GM19023 (cell line): ENCODE measurements around the gene CDC27.
"Not testable (repeated sequence)": the region's sequence is repeated elsewhere in the genome, so short reads cannot be mapped to it uniquely, and the experiment has no call there.

Source experiments
- ATAC-seq: cut with Tn5 transposase; IDR thresholded peaks from one replicate; pipeline ENCODE4 v1.9.1; 2021; ENCODE audit warnings: mild to moderate bottlenecking, moderate library complexity; ENCODE audit not compliant: unreplicated experiment

The CDC27 gene

GRCh38 chr17:47199627-47200324 is 10.7 kb upstream of the CDC27 start:
- no peak for ATAC-seq

DNA sequence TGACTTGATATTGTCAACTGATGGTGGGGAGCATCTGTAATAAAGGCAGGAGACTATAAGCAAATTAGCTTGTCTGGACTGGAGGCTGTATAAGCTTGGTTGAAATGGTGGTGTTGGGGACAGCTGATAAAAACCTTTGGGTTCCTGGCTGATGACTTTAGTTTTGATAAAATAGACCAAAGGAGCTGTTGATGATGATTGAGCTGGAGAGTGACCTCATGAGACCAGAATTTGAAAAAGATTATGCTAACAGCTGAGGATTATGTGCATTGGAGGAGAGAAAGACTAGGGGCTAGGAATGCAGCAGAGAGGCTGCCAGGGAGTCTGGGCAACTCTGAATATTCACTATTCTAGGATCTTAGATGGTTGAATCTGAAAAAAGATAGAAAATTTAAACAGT is 8.7 kb upstream of the CDC27 start:
- ATAC-seq: no peak

DNA sequence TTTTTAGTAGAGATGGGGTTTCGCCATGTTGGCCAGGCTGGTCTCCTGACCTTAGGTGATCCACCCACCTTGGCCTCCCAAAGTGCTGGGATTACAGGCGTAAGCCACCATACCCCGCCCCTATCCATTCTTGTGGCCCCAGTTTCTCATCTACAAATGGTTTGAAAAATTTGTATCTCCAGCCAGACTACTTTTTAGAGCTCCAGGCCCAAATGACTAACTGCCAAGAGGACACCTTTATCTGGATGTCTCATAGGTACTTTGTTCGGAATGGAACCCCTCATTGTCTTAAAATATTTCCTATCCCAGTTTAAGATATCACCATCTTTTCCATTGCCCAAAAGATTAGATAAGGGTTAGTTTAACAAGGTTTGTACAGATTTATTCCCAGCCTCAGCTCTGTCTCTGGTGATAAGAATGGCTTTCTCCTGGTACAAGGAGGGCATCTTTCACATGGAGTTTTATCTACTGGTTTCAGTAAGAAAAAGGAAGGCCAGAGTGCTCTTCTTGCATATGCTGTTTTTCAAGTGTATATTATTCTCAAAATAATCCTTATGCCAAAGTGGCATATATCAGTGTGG is 4.9 kb upstream of the CDC27 start:
- ATAC-seq: no peak

GRCh38 chr17:47192554-47192953 is 3.5 kb upstream of the CDC27 start:
- ATAC-seq: no peak

- ATAC-seq: no peak
Measured at GRCh38 chr17:47190770-47191169, 1.7 kb upstream of the CDC27 start.

- no peak for ATAC-seq
Measured at GRCh38 chr17:47190243-47190642, 1.1 kb upstream of the CDC27 start.

DNA sequence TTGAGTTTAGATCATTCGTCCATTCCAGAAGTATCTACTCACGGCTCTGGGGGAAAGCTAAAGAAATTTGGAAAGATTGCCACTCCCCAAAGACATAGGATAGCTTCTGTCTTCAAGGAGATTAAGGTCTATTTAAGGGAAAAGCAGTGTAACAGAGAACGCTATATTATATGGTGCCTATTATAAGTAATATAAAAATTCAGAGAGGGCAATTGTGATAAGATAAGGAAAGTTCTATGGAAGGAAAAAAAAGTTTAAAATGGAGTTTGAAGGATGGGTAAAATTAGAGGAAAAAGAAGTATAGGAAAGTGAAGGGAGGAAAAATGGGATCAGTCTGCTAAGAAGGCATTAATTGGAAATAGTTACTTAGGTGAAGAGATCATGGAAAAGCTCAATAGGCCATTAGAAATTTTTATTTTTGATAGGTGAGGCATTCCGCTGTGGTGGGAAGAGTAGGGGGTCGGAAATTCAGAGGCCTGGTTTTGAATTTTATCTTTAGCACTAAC is 690 bp upstream of the CDC27 start:
- no peak for ATAC-seq

- no peak for ATAC-seq
Measured at GRCh38 chr17:47188271-47188875, 722 bp downstream of the CDC27 start.

DNA sequence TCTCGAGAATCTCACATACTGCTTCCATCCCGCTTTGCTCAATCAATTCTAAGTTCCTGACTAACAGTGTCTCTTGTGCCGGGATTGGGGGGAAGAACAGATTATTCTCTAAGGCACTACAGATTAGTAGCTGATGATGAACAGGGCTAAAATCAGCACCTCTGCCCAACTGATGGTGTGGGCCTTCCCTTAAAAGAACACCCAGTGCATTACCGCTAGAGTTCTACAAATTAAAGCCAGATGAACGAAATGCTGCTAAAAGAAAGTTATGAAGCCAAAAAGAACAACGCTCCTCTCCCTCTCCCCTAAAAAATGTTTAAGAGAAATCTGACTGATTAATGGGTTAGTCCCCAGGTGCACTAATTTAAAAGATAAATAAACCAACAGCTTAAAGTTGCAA is 4.4 kb downstream of the CDC27 start:
- ATAC-seq: no peak

DNA sequence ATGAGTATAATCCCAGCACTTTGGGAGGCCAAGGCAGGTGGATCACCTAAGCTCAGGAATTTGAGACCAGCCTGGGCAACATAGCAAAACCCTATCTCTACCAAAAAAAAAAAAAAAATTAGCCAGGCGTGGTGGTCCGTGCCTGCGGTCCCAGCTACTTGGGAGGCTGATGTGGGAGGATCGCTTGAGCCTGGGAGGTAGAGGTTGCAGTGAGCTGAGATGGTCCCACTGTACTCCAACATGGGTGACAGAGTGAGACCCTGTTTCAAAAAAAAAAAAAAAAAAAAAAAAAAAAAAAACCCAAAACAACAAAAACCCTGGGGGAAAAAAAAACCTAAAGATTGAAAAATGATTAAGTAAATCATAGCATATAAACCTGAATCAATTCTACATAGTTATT is 8.1 kb downstream of the CDC27 start:
- ATAC-seq: not testable (repeated sequence)

DNA sequence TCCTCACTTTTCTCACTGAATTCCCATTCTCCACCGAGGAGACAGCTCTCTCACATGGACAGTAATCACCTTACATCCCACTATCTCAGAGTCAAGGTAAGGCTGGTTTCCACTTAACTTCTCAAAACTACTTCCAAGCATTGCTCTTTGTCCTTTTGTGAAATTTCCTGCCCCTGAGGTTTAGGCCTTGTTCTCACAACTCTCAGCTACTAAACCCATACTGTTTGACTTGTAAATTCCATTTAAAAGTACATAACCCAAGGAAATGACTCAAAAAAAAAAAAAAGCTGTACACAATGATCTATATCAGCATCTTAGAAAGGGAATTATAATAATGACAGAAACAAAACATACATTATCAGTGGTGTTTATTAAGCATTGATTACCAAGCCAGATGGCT is 8.8 kb downstream of the CDC27 start:
- ATAC-seq: no peak

GRCh38 chr17:47179141-47179540 is 10.0 kb downstream of the CDC27 start:
- ATAC-seq: no peak

GRCh38 chr17:47177261-47177660 is 11.8 kb downstream of the CDC27 start:
- no peak for ATAC-seq

DNA sequence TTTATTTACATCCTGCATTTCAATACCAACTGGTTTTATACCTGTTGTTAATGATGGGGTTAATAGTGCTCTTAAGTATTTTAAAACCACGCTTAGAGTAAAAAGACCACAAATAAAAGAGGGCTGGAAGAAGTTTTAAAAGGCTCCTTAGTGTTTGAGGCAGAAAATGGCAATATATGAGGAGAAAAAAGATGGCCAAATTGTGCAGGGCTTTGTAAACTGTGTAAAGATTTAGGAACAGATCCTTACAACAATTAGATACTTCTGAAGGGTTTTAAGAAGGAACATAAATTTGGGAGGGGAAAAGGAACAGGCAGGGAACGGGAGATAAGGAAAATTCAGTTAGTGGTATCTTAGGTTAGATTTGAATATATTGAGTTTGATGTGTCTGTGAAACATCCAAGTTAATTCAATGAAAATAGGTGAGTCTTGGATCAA is 12.7 kb downstream of the CDC27 start:
- ATAC-seq: no peak

GRCh38 chr17:47174823-47175222 is 14.3 kb downstream of the CDC27 start:
- ATAC-seq: not testable (repeated sequence)

DNA sequence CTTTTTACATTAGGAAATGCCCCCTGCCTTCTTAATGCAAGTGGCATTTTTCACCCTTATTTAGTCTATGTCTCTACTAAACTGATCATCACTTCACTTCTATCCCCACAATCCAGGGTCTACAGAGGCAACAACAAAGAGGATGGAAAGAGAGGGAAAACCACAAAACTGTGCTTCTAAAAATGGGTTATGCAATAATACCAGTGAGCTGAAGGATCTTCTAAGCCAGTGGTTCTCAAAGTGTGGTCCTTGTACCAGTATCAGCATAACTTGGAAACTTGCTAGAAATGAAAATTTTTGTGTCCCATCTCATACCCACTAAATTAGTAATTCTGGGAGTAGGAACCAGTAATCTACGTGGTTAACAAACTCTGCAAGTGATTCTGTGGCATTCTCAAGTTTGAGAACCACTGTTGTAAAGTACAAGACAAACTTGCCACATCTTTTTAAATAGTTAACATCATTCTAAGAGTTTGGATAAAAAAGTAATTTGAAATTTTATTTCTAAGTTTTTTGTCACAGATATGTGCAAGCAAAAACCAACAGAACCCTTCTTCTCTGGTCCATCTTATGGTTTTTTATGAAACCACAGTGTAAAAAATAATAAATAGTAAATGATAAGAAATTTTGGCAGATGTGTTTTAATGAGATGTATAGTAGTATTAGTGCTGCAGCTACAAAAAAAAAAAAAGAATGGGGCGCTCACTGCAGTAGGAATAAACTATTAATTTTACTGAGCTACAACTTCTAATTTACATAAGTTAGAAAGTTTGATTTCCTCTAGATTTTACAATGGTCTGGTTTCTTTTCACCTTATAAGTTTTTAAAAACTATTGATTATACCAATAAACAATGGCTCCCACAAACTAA is 16.2 kb downstream of the CDC27 start:
- no peak for ATAC-seq

- no peak for ATAC-seq
Measured at GRCh38 chr17:47170710-47171109, 18.4 kb downstream of the CDC27 start.

GRCh38 chr17:47168896-47169295 is 20.2 kb downstream of the CDC27 start:
- not testable (repeated sequence) for ATAC-seq

DNA sequence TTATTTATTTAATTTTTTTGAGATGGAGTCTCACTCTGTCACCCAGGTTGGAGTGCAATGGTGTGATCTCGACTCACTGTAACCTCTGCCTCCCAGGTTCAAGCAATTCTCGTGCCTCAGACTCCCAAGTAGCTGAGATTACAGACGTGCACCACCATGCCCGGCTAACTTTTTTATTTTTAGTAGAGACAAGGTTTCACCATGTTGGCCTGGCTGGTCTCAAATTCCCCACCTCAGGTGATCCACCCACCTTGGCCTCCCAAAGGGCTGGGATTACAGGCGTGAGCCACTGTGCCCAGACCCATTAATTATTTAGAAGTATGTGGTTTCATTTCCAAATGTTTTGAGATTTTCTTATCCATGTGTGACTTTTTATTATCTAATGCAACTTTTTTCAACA is 22.2 kb downstream of the CDC27 start:
- ATAC-seq: not testable (repeated sequence)

DNA sequence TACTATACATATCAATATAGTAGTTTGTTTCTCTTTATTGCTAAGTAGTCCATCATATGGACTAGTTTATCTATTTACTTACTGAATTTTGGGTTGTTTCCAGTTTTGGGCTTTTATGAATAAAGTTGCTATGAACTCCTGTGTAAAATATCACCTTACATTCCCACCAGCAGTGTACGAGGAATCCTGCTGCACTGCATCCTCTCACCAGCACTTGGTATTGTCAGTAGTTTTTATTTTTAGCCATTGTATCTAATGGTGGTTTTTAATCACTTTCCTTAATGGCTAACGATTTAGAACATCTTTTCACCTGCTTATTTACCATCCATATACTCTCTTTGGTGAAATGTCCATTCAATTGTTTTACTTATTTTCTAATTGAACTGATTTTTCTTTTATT is 24.0 kb downstream of the CDC27 start:
- no peak for ATAC-seq

DNA sequence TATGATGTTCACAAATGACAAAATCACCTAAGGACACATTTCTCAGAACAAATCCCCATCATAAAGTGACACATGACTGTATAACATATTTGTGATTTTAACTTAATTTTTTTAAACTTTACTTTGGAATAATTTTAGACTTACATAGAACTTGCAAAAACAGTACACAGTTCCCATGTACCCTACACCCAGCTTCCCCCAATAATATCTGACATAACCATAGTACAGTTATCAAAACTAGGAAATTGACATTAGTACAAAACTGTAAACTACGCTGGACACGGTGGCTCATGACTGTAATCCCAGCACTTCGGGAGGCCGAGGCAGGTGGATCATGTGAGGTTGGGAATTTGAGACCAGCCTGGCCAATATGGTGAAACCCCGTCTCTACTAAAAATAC is 24.8 kb downstream of the CDC27 start:
- no peak for ATAC-seq
